MM.1S (cell line): ENCODE data around the gene GID4.

Experiments used
- DNase-seq: peaks from one replicate; pipeline ENCODE4 v3.0.0-alpha.2; 2015
- H2AFZ ChIP-seq: fragments of 300-600 bp; sonication (generic); 2 replicates; pipeline ENCODE4 v1.6.0; 2016; ENCODE audit warnings: antibody characterized with exemption, low read length
- H3F3A ChIP-seq: fragments of 300-600 bp; sonication (generic); 2 replicates; pipeline ENCODE4 v1.6.1; 2016; ENCODE audit warnings: mild to moderate bottlenecking, antibody characterized with exemption, low read length, moderate library complexity, mixed read lengths; ENCODE audit not compliant: insufficient read depth
- H3K27ac ChIP-seq: fragments of 300-600 bp; sonication (generic); 2 replicates; pipeline ENCODE4 v1.5.1; 2016; ENCODE audit warnings: mild to moderate bottlenecking, low read length
- H3K27me3 ChIP-seq: fragments of 300-600 bp; sonication (generic); replicated peaks from 2 replicates; pipeline ENCODE4 v1.6.0; 2016; ENCODE audit warnings: low read length; ENCODE audit not compliant: insufficient read depth
- H3K36me3 ChIP-seq: fragments of 300-600 bp; sonication (generic); replicated peaks from 2 replicates; pipeline ENCODE4 v1.6.1; 2016; ENCODE audit warnings: mild to moderate bottlenecking, low read length, mixed read lengths; ENCODE audit not compliant: insufficient read depth
- H3K4me1 ChIP-seq: fragments of 300-600 bp; sonication (generic); 2 replicates; pipeline ENCODE4 v1.6.1; 2016; ENCODE audit warnings: low read length, mixed read lengths
- H3K4me2 ChIP-seq: fragments of 300-600 bp; sonication (generic); 2 replicates; pipeline ENCODE4 v1.6.0; 2016; ENCODE audit warnings: low read depth, low read length
- H3K4me3 ChIP-seq: fragments of 300-600 bp; sonication (generic); 2 replicates; pipeline ENCODE4 v1.5.1; 2016; ENCODE audit warnings: low read length, mixed read lengths
- H3K79me2 ChIP-seq: fragments of 300-600 bp; sonication (generic); 2 replicates; pipeline ENCODE4 v1.6.1; 2016; ENCODE audit warnings: mixed run types, low read length, mixed read lengths
- H3K9ac ChIP-seq: fragments of 300-600 bp; sonication (generic); 2 replicates; pipeline ENCODE4 v1.6.1; 2016; ENCODE audit warnings: low read length, mixed read lengths
- H3K9me2 ChIP-seq: fragments of 300-600 bp; sonication (generic); replicated peaks from 2 replicates; pipeline ENCODE4 v1.6.1; 2016; ENCODE audit warnings: mild to moderate bottlenecking, low read length, mixed read lengths; ENCODE audit not compliant: insufficient read depth
- H3K9me3 ChIP-seq: fragments of 300-600 bp; sonication (generic); replicated peaks from 2 replicates; pipeline ENCODE4 v1.6.1; 2016; ENCODE audit warnings: mild to moderate bottlenecking, low read length, mixed read lengths; ENCODE audit not compliant: insufficient read depth
- H4K20me1 ChIP-seq: fragments of 300-600 bp; sonication (generic); 2 replicates; pipeline ENCODE4 v1.6.1; 2016; ENCODE audit warnings: mild to moderate bottlenecking, low read length, moderate library complexity, mixed read lengths; ENCODE audit not compliant: insufficient read depth
- EZH2 ChIP-seq: fragments of 300-600 bp; sonication (generic); optimal IDR thresholded peaks from 2 replicates; pipeline ENCODE3; 2017; ENCODE audit warnings: low read depth, mild to moderate bottlenecking, antibody characterized with exemption, low read length, mixed read lengths
- EZH2phosphoT487 ChIP-seq: fragments of 300-600 bp; sonication (generic); IDR thresholded peaks from 2 replicates; pipeline ENCODE4 v1.6.1; 2018; ENCODE audit warnings: antibody characterized with exemption, low read length
- TF ChIP-seq, protein P1 (sequence below): fragments of 300-600 bp; sonication (generic); IDR thresholded peaks from 2 replicates; pipeline ENCODE4 v1.5.1; 2016; ENCODE audit warnings: antibody characterized with exemption, low read length, mixed read lengths

The GID4 gene

GRCh38 chr17:18108401-18109312 is 69.4 kb downstream of the GID4 start, which contains the start of gene MYO15A:
Gene MYO15A (plus strand): TSS chr17:18108756. CDS start chr17:18118801, 10,045 bp downstream.
- H3K4me3 ChIP-seq, result no peak within 1 kb of the TSS
- H3K36me3 ChIP-seq, result no peaks in the 10 kb centered on the region
- no peaks in the 10 kb centered on the region for H3F3A ChIP-seq
- no peaks in the 10 kb centered on the region for H4K20me1 ChIP-seq
- no peak within 1 kb of the TSS for H3K9ac ChIP-seq
- TF ChIP-seq EZH2, result no peak
- TF ChIP-seq, protein P1, sequence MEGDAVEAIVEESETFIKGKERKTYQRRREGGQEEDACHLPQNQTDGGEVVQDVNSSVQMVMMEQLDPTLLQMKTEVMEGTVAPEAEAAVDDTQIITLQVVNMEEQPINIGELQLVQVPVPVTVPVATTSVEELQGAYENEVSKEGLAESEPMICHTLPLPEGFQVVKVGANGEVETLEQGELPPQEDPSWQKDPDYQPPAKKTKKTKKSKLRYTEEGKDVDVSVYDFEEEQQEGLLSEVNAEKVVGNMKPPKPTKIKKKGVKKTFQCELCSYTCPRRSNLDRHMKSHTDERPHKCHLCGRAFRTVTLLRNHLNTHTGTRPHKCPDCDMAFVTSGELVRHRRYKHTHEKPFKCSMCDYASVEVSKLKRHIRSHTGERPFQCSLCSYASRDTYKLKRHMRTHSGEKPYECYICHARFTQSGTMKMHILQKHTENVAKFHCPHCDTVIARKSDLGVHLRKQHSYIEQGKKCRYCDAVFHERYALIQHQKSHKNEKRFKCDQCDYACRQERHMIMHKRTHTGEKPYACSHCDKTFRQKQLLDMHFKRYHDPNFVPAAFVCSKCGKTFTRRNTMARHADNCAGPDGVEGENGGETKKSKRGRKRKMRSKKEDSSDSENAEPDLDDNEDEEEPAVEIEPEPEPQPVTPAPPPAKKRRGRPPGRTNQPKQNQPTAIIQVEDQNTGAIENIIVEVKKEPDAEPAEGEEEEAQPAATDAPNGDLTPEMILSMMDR, result no peak
- H3K4me2 ChIP-seq, result no peak within 1 kb of the TSS
- H2AFZ ChIP-seq, result no peak within 1 kb of the TSS
- H3K4me1 ChIP-seq, result no peaks in the 10 kb centered on the region
- no peak for DNase-seq
- H3K9me2 ChIP-seq, result no peaks in the 10 kb centered on the region
- no peaks in the 10 kb centered on the region for H3K9me3 ChIP-seq
- H3K27ac ChIP-seq, result no peak within 1 kb of the TSS
- no peaks in the 10 kb centered on the region for H3K27me3 ChIP-seq
- H3K79me2 ChIP-seq, result no peaks in the 10 kb centered on the region

DNA sequence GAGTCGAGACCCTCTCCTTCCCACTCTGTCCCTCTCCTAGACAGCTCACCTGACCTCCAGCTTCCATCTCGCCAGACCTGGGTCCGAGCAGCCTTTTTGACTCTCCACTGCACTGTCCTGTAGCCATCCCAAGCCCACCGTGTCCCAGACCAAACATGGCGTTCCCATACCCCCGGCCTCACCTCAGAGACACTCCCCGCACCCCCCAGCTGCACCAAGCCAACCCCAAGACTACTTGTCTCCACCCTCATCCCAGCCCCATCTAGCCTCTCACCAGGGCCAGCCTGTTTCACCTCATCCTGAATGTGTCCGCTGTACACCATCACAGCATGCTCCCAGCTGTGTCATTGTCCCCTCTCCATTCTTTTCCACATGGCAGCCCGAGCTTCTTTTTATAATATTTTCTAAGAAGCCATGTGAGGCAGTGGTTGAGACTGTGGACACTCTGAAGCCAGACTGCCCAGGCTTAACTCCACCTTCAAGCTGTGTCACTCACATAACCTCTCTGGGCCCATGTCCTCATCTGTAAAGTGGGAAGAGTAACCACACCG is 70.8 kb downstream of the GID4 start:
- no peaks in the 10 kb centered on the region for H3K9me2 ChIP-seq
- no peak overlapping the region for H3K27ac ChIP-seq
- no peak overlapping the region for H3K4me2 ChIP-seq
- no peaks in the 10 kb centered on the region for H3K36me3 ChIP-seq
- DNase-seq, result no peak
- no peaks in the 10 kb centered on the region for H4K20me1 ChIP-seq
- no peaks in the 10 kb centered on the region for H3K27me3 ChIP-seq
- no peaks in the 10 kb centered on the region for H3K4me1 ChIP-seq
- H3K9ac ChIP-seq, result no peak overlapping the region
- TF ChIP-seq, protein P1, result no peak
- TF ChIP-seq EZH2 (no peak), EZH2phosphoT487 (no peak)
- H3K79me2 ChIP-seq, result no peaks in the 10 kb centered on the region
- H3F3A ChIP-seq, result no peaks in the 10 kb centered on the region
- no peak overlapping the region for H2AFZ ChIP-seq
- H3K9me3 ChIP-seq, result no peaks in the 10 kb centered on the region
- no peak overlapping the region for H3K4me3 ChIP-seq

DNA sequence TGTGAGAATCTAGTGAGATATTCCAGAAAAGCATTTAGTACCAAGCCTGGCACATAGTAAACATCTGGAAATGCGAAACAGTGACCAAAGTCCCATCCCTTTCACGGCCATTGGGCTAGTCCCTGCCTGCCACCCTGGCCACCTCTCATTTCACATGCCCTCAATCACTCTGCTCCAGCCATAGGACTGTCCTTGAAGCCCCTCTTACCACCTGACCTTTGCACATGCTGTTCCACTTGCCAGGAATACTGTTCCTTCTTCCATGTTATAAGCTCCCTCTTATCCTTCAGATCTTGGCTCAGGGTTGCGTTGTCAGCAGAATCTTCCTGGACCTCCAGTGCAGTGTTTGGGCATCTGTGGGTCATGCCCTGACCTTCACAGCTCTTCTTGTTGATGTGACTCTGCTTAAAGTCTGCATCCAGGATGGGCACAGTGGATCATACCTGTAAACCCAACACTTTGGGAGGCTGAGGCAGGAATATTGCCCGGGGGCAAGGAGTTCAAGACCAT is 71.5 kb downstream of the GID4 start:
- H3K4me2 ChIP-seq, result no peak overlapping the region
- H3K4me3 ChIP-seq, result no peak overlapping the region
- no peak for DNase-seq
- no peaks in the 10 kb centered on the region for H3K27me3 ChIP-seq
- H3K27ac ChIP-seq, result no peak overlapping the region
- H3K79me2 ChIP-seq, result no peaks in the 10 kb centered on the region
- no peaks in the 10 kb centered on the region for H3K9me2 ChIP-seq
- no peaks in the 10 kb centered on the region for H3K9me3 ChIP-seq
- H3K9ac ChIP-seq, result no peak overlapping the region
- no peak overlapping the region for H2AFZ ChIP-seq
- TF ChIP-seq EZH2 (no peak), EZH2phosphoT487 (no peak)
- TF ChIP-seq, protein P1, result no peak
- no peaks in the 10 kb centered on the region for H3K4me1 ChIP-seq
- no peaks in the 10 kb centered on the region for H4K20me1 ChIP-seq
- H3K36me3 ChIP-seq, result no peaks in the 10 kb centered on the region
- no peaks in the 10 kb centered on the region for H3F3A ChIP-seq
